Mesendoderm (in vitro differentiated cells): Measurements from ENCODE around the gene GPR153.

Source experiments
- DNase-seq: peaks from one replicate; pipeline ENCODE4 v3.0.0; 2013
- H2AK5ac ChIP-seq: 2 replicates; pipeline ENCODE4 v1.6.1; 2013; ENCODE audit warnings: low read length, inconsistent platforms
- H2BK120ac ChIP-seq: 2 replicates; pipeline ENCODE4 v1.6.1; 2013; ENCODE audit warnings: low read depth, mild to moderate bottlenecking, low read length, moderate library complexity, mixed read lengths
- H2BK15ac ChIP-seq: replicated peaks from 2 replicates; pipeline ENCODE4 v1.6.1; 2013; ENCODE audit warnings: low read depth, mild to moderate bottlenecking, moderate library complexity
- H2BK5ac ChIP-seq: 2 replicates; pipeline ENCODE4 v1.6.1; 2013; ENCODE audit warnings: low read length, inconsistent platforms
- H3K18ac ChIP-seq: 2 replicates; pipeline ENCODE4 v1.6.1; 2013; ENCODE audit warnings: mild to moderate bottlenecking, low read length, mixed read lengths
- H3K23ac ChIP-seq: one replicate; pipeline ENCODE4 v1.6.1; 2013; ENCODE audit warnings: low read length
- H3K27ac ChIP-seq: 2 replicates; pipeline ENCODE4 v1.5.1; 2013; ENCODE audit warnings: low read depth, mild to moderate bottlenecking, inconsistent platforms, low read length, moderate library complexity
- H3K27me3 ChIP-seq: 2 replicates; pipeline ENCODE4 v1.6.1; 2013; ENCODE audit warnings: low read length, control low read depth, mild to moderate bottlenecking, inconsistent platforms; ENCODE audit not compliant: insufficient read depth, poor library complexity
- H3K36me3 ChIP-seq: 2 replicates; pipeline ENCODE4 v1.6.1; 2013; ENCODE audit warnings: low read length, inconsistent platforms; ENCODE audit not compliant: control insufficient read depth, insufficient read depth
- H3K4ac ChIP-seq: one replicate; pipeline ENCODE4 v1.6.1; 2013; ENCODE audit warnings: low read depth, mild to moderate bottlenecking, low read length, moderate library complexity
- H3K4me1 ChIP-seq: 2 replicates; pipeline ENCODE4 v1.6.1; 2013; ENCODE audit warnings: low read depth, low read length, inconsistent platforms; ENCODE audit not compliant: control insufficient read depth
- H3K4me2 ChIP-seq: 2 replicates; pipeline ENCODE4 v1.6.1; 2013; ENCODE audit warnings: low read length
- H3K4me3 ChIP-seq: 2 replicates; pipeline ENCODE4 v1.5.1; 2013; ENCODE audit warnings: mild to moderate bottlenecking, low read length
- H3K56ac ChIP-seq: one replicate; pipeline ENCODE4 v1.6.1; 2013; ENCODE audit warnings: low read length
- H3K79me1 ChIP-seq: 2 replicates; pipeline ENCODE4 v1.6.1; 2013; ENCODE audit warnings: low read length, inconsistent platforms
- H3K79me2 ChIP-seq: 2 replicates; pipeline ENCODE4 v1.6.1; 2013; ENCODE audit warnings: mild to moderate bottlenecking, low read length; ENCODE audit not compliant: control insufficient read depth, insufficient read depth
- H3K9ac ChIP-seq: 2 replicates; pipeline ENCODE4 v1.6.1; 2013; ENCODE audit warnings: low read length, inconsistent platforms
- H4K5ac ChIP-seq: one replicate; pipeline ENCODE4 v1.6.1; 2013; ENCODE audit warnings: low read length
- H4K8ac ChIP-seq: one replicate; pipeline ENCODE4 v1.6.1; 2013; ENCODE audit warnings: low read depth, mild to moderate bottlenecking, control low read depth, low read length, moderate library complexity
- WGBS: extraction: QIAGEN DNeasy Blood & Tissue Kit; methylation state at CpG from one replicate; pipeline ENCODE4 v1.1.7; 2013; ENCODE audit warnings: low lambda C conversion rate, missing lambda C conversion rate; ENCODE audit not compliant: insufficient coverage; ENCODE audit errors: extremely low coverage; 5-methylcytosine and 5-hydroxymethylcytosine counted together

The GPR153 gene

GRCh38 chr1:6299557-6300165, 38.8 kb upstream of the GPR153 start:
- Histone ChIP-seq H2BK15ac (no peak overlapping the region), H3K79me2 (no peaks in the 10 kb centered on the region), H2BK5ac (no peak overlapping the region), H3K27ac (no peak overlapping the region), H3K9ac (no peak overlapping the region), H3K4me3 (no peak overlapping the region), H3K23ac (no peak overlapping the region), H3K4ac (no peak overlapping the region), H2BK120ac (no peak overlapping the region), H3K4me1 (no peaks in the 10 kb centered on the region), H2AK5ac (no peak overlapping the region), H3K4me2 (no peak overlapping the region), H3K18ac (no peak overlapping the region), H3K27me3 (no peaks in the 10 kb centered on the region), H4K5ac (no peak overlapping the region), H4K8ac (no peak overlapping the region), H3K56ac (no peak overlapping the region), H3K36me3 (no peaks in the 10 kb centered on the region), H3K79me1 (no peaks in the 10 kb centered on the region)
- no peak for DNase-seq
- no CpG with 5 or more reads among the region's 15 CpGs for WGBS

- Histone ChIP-seq H2BK15ac (no peak overlapping the region), H3K9ac (no peak overlapping the region), H2BK120ac (no peak overlapping the region), H3K27ac (no peak overlapping the region), H3K79me1 (no peaks in the 10 kb centered on the region), H3K36me3 (no peaks in the 10 kb centered on the region), H3K23ac (no peak overlapping the region), H3K27me3 (no peaks in the 10 kb centered on the region), H3K4me2 (no peak overlapping the region), H3K4ac (no peak overlapping the region), H3K56ac (no peak overlapping the region), H3K4me1 (no peaks in the 10 kb centered on the region), H3K18ac (no peak overlapping the region), H3K4me3 (no peak overlapping the region), H4K5ac (no peak overlapping the region), H3K79me2 (no peaks in the 10 kb centered on the region), H4K8ac (no peak overlapping the region), H2BK5ac (no peak overlapping the region), H2AK5ac (no peak overlapping the region)
- no CpG with 5 or more reads among the region's 8 CpGs for WGBS
- DNase-seq = no peak
These were observed 38.1 kb upstream of the GPR153 start for GRCh38 chr1:6298940-6299465.

GRCh38 chr1:6298530-6298929, 37.6 kb upstream of the GPR153 start:
- Histone ChIP-seq H3K4ac (no peak overlapping the region), H2BK15ac (no peak overlapping the region), H2AK5ac (no peak overlapping the region), H3K18ac (no peak overlapping the region), H2BK5ac (no peak overlapping the region), H3K4me2 (no peak overlapping the region), H3K4me3 (no peak overlapping the region), H2BK120ac (no peak overlapping the region), H3K56ac (no peak overlapping the region), H3K36me3 (no peaks in the 10 kb centered on the region), H3K79me1 (no peaks in the 10 kb centered on the region), H3K27me3 (no peaks in the 10 kb centered on the region), H4K5ac (no peak overlapping the region), H3K79me2 (no peaks in the 10 kb centered on the region), H3K9ac (no peak overlapping the region), H3K27ac (no peak overlapping the region), H3K4me1 (no peaks in the 10 kb centered on the region), H4K8ac (no peak overlapping the region), H3K23ac (no peak overlapping the region)
- WGBS = no CpG with 5 or more reads among the region's 8 CpGs
- no peak for DNase-seq

GRCh38 chr1:6295910-6296309, 35.0 kb upstream of the GPR153 start:
- Histone ChIP-seq H3K36me3 (no peaks in the 10 kb centered on the region), H3K18ac (no peak overlapping the region), H3K4me3 (no peak overlapping the region), H3K27me3 (no peaks in the 10 kb centered on the region), H4K8ac (no peak overlapping the region), H3K23ac (no peak overlapping the region), H2BK5ac (no peak overlapping the region), H3K4me2 (no peak overlapping the region), H2BK120ac (no peak overlapping the region), H3K4ac (no peak overlapping the region), H3K4me1 (no peaks in the 10 kb centered on the region), H3K27ac (no peak overlapping the region), H3K9ac (no peak overlapping the region), H2AK5ac (no peak overlapping the region), H3K56ac (no peak overlapping the region), H3K79me1 (no peaks in the 10 kb centered on the region), H4K5ac (no peak overlapping the region), H3K79me2 (no peaks in the 10 kb centered on the region), H2BK15ac (no peak overlapping the region)
- WGBS = no CpG with 5 or more reads among the region's 6 CpGs
- no peak for DNase-seq

GRCh38 chr1:6294890-6295556, 34.1 kb upstream of the GPR153 start:
- Histone ChIP-seq H2BK15ac (no peak overlapping the region), H3K23ac (no peak overlapping the region), H3K36me3 (no peaks in the 10 kb centered on the region), H3K4ac (no peak overlapping the region), H3K9ac (no peak overlapping the region), H4K8ac (no peak overlapping the region), H3K27ac (no peak overlapping the region), H2BK5ac (no peak overlapping the region), H4K5ac (no peak overlapping the region), H3K4me1 (no peaks in the 10 kb centered on the region), H3K18ac (no peak overlapping the region), H3K79me2 (no peaks in the 10 kb centered on the region), H3K27me3 (no peaks in the 10 kb centered on the region), H3K56ac (no peak overlapping the region), H3K4me3 (no peak overlapping the region), H3K79me1 (no peaks in the 10 kb centered on the region), H3K4me2 (no peak overlapping the region), H2AK5ac (no peak overlapping the region), H2BK120ac (no peak overlapping the region)
- WGBS = no CpG with 5 or more reads among the region's 23 CpGs
- DNase-seq = no peak
